IMR-90 (cell line): ENCODE results near the gene EHHADH. TPM values are rescaled to one million over a fixed set of nuclear protein-coding genes. Genes with fewer than 3 reads are reported as not detected.

ENCODE experiments used
- ATAC-seq: fragments of 200-7000 bp; cut with Tn5 transposase; 2 replicates; pipeline ENCODE4 v1.9.1; 2020; ENCODE audit warnings: low read depth, mild to moderate bottlenecking, moderate library complexity
- BruUV-seq: library from RNA; stranded (reverse); fragments of 400-500 nt; replicated peaks from 2 replicates; lab custom pipeline; 2021; lab: Mats Ljungman, UMichigan
- CTCF ChIA-PET: fragments of 300-600 bp; formaldehyde crosslinking; extraction: SDS; loops from one replicate; lab custom pipeline; 2021; ENCODE audit warnings: antibody characterized with exemption; lab: Yijun Ruan, JAX
- POLR2A ChIA-PET: fragments of 300-600 bp; sonication (Branson Sonifier 250); formaldehyde crosslinking; loops from one replicate; lab custom pipeline; 2022; ENCODE audit warnings: antibody characterized with exemption; ENCODE audit not compliant: unreplicated experiment; lab: Charles Lee
- DNase-seq: peaks from one replicate; pipeline ENCODE4 v3.0.0; 2013
- H2AFZ ChIP-seq: replicated peaks from 2 replicates; pipeline ENCODE3; 2013; ENCODE audit warnings: low read length, mild to moderate bottlenecking; ENCODE audit not compliant: poor library complexity
- H2AK5ac ChIP-seq: 2 replicates; pipeline ENCODE4 v1.6.1; 2013; ENCODE audit warnings: low read depth, low read length, inconsistent platforms
- H2AK9ac ChIP-seq: replicated peaks from 2 replicates; pipeline ENCODE3; 2013; ENCODE audit warnings: mild to moderate bottlenecking, low read depth, low read length, moderate library complexity; ENCODE audit not compliant: poor library complexity
- H2BK120ac ChIP-seq: 2 replicates; pipeline ENCODE4 v1.6.1; 2013; ENCODE audit warnings: low read depth, low read length, inconsistent platforms
- H2BK15ac ChIP-seq: 3 replicates; pipeline ENCODE4 v1.6.1; 2013; ENCODE audit warnings: low read depth, low read length, inconsistent platforms
- H2BK20ac ChIP-seq: 2 replicates; pipeline ENCODE4 v1.6.1; 2013; ENCODE audit warnings: low read depth, mild to moderate bottlenecking, inconsistent platforms, low read length, moderate library complexity
- H2BK5ac ChIP-seq: 2 replicates; pipeline ENCODE4 v1.6.1; 2013; ENCODE audit warnings: mild to moderate bottlenecking, low read depth, low read length, inconsistent platforms; ENCODE audit not compliant: poor library complexity, severe bottlenecking
- H3K14ac ChIP-seq: replicated peaks from 2 replicates; pipeline ENCODE4 v1.6.1; 2013; ENCODE audit warnings: low read depth, low read length, inconsistent platforms
- H3K18ac ChIP-seq: 2 replicates; pipeline ENCODE4 v1.6.1; 2013; ENCODE audit warnings: low read depth, low read length, control low read depth
- H3K23ac ChIP-seq: 2 replicates; pipeline ENCODE4 v1.6.1; 2013; ENCODE audit warnings: low read depth, low read length, inconsistent platforms
- H3K27ac ChIP-seq: 2 replicates; pipeline ENCODE4 v1.5.1; 2013; ENCODE audit warnings: mild to moderate bottlenecking, control low read depth, low read length; ENCODE audit not compliant: insufficient read depth
- H3K27me3 ChIP-seq: 2 replicates; pipeline ENCODE4 v1.6.1; 2013; ENCODE audit warnings: low read length; ENCODE audit not compliant: control insufficient read depth, insufficient read depth
- H3K36me3 ChIP-seq: 2 replicates; pipeline ENCODE4 v1.6.1; 2013; ENCODE audit warnings: low read length, mixed read lengths; ENCODE audit not compliant: control insufficient read depth, insufficient read depth
- H3K4ac ChIP-seq: 2 replicates; pipeline ENCODE4 v1.6.1; 2013; ENCODE audit warnings: low read depth, low read length, inconsistent platforms
- H3K4me1 ChIP-seq: 2 replicates; pipeline ENCODE4 v1.6.1; 2013; ENCODE audit warnings: low read length, mixed read lengths; ENCODE audit not compliant: control insufficient read depth, insufficient read depth
- H3K4me2 ChIP-seq: 2 replicates; pipeline ENCODE4 v1.6.1; 2013; ENCODE audit warnings: low read depth, mild to moderate bottlenecking, control low read depth, low read length, moderate library complexity
- H3K4me3 ChIP-seq: 2 replicates; pipeline ENCODE4 v1.5.1; 2013; ENCODE audit warnings: low read depth, mild to moderate bottlenecking, control low read depth, low read length, moderate library complexity; ENCODE audit not compliant: insufficient read depth
- H3K56ac ChIP-seq: 2 replicates; pipeline ENCODE4 v1.6.1; 2013; ENCODE audit warnings: low read length, inconsistent platforms; ENCODE audit not compliant: insufficient read depth; ENCODE audit errors: extremely low read depth
- H3K79me1 ChIP-seq, 2 experiments: 2 replicates each; pipeline ENCODE4 v1.6.1; 2013; ENCODE audit warnings: low read length in 2 of 2, inconsistent platforms in 1 of 2, low read depth in 1 of 2
- H3K9ac ChIP-seq: 2 replicates; pipeline ENCODE4 v1.6.1; 2013; ENCODE audit warnings: low read depth, low read length, control low read depth
- H3K9me1 ChIP-seq: 2 replicates; pipeline ENCODE4 v1.6.1; 2013; ENCODE audit warnings: low read length, inconsistent platforms; ENCODE audit not compliant: insufficient read depth
- H3K9me3 ChIP-seq: 2 replicates; pipeline ENCODE4 v1.6.1; 2013; ENCODE audit warnings: low read length; ENCODE audit not compliant: control insufficient read depth, insufficient read depth
- H4K20me1 ChIP-seq: 2 replicates; pipeline ENCODE4 v1.6.1; 2013; ENCODE audit warnings: low read length, inconsistent platforms; ENCODE audit not compliant: insufficient read depth
- H4K5ac ChIP-seq: 2 replicates; pipeline ENCODE4 v1.6.1; 2013; ENCODE audit warnings: mild to moderate bottlenecking, low read depth, low read length, control low read depth
- H4K8ac ChIP-seq, 2 experiments: 2 replicates each; pipeline ENCODE4 v1.6.1; 2013; ENCODE audit warnings: low read depth in 2 of 2, low read length in 2 of 2, control low read depth in 1 of 2, inconsistent platforms in 1 of 2
- H4K91ac ChIP-seq: 2 replicates; pipeline ENCODE4 v1.6.1; 2013; ENCODE audit warnings: low read depth, low read length, inconsistent platforms; ENCODE audit not compliant: insufficient read depth
- BHLHE40 ChIP-seq: fragments of 150-350 bp; IDR thresholded peaks from 2 replicates; pipeline ENCODE4 v1.6.1; 2016; ENCODE audit warnings: mild to moderate bottlenecking, low read depth, low read length
- CEBPB ChIP-seq: IDR thresholded peaks from 2 replicates; pipeline ENCODE4 v1.6.1; 2012; ENCODE audit warnings: low read depth, low read length, improper control_type of control experiment
- CHD1 ChIP-seq: IDR thresholded peaks from 2 replicates; pipeline ENCODE4 v1.6.1; 2012; ENCODE audit warnings: low read depth, low read length, improper control_type of control experiment
- FOS ChIP-seq: fragments of 150-350 bp; IDR thresholded peaks from 2 replicates; pipeline ENCODE4 v1.6.1; 2016; ENCODE audit warnings: low read depth, low read length
- MAZ ChIP-seq: IDR thresholded peaks from 2 replicates; pipeline ENCODE4 v1.6.1; 2012; ENCODE audit warnings: low read depth, mild to moderate bottlenecking, low read length, improper control_type of control experiment, moderate library complexity, borderline replicate concordance
- NFE2L2 ChIP-seq: fragments of 150-350 bp; IDR thresholded peaks from 2 replicates; pipeline ENCODE4 v1.6.1; 2016; ENCODE audit warnings: low read depth, mild to moderate bottlenecking, low read length
- POLR2A ChIP-seq: IDR thresholded peaks from 2 replicates; pipeline ENCODE4 v1.6.1; 2012; ENCODE audit warnings: mild to moderate bottlenecking, low read depth, low read length
- RAD21 ChIP-seq: IDR thresholded peaks from 2 replicates; pipeline ENCODE4 v1.6.1; 2012; ENCODE audit warnings: low read length, improper control_type of control experiment
- RCOR1 ChIP-seq: IDR thresholded peaks from 2 replicates; pipeline ENCODE4 v1.6.1; 2012; ENCODE audit warnings: mild to moderate bottlenecking, low read length, improper control_type of control experiment; ENCODE audit not compliant: insufficient replicate concordance
- RFX5 ChIP-seq: IDR thresholded peaks from 2 replicates; pipeline ENCODE4 v1.8.0; 2012; ENCODE audit warnings: low read depth, mild to moderate bottlenecking, low read length, moderate library complexity
- SMC3 ChIP-seq: fragments of 150-350 bp; IDR thresholded peaks from 2 replicates; pipeline ENCODE4 v1.6.1; 2016; ENCODE audit warnings: low read depth, mild to moderate bottlenecking, antibody characterized with exemption, low read length, moderate library complexity
- WGBS, 2 experiments: methylation state at CpG; one replicate each; pipeline versions ENCODE4 v1.1.5 to v1.1.7; 2013; ENCODE audit warnings: missing lambda C conversion rate in 2 of 2; ENCODE audit not compliant: insufficient read length in 1 of 2; ENCODE audit errors: extremely low coverage in 2 of 2; 5-methylcytosine and 5-hydroxymethylcytosine counted together
- dilution Hi-C: fragments of 300-500 bp; cut with HindIII; formaldehyde crosslinking; loops from one replicate; pipeline ENCODE4 v1.14.3; 2018; ENCODE audit warnings: low sequenced_read_pairs; ENCODE audit not compliant: unreplicated experiment
- in situ Hi-C: fragments of 300-500 bp; cut with MboI; formaldehyde crosslinking; loops from 3 replicates; pipeline ENCODE4 v1.14.3; 2019; ENCODE audit warnings: low sequenced_read_pairs, inconsistent platforms, mixed read lengths
- intact Hi-C: fragments of 100-400 bp; cut with micrococcal nuclease; formaldehyde crosslinking; loops from 2 replicates; pipeline ENCODE4 v1.10.0; 2022
- polyA plus RNA-seq, 3 experiments: library from polyadenylated mRNA; depleted of rRNA; stranded (reverse); fragments of >200 nt; gene quantifications; 2 replicates each; pipeline ENCODE4 v1.2.3, GENCODE V29; 2012; ENCODE audit warnings: low replicate concordance in 1 of 3
- total RNA-seq: library from RNA; depleted of rRNA; stranded (reverse); fragments of >200 nt; gene quantifications from 2 replicates; pipeline ENCODE4 v1.2.3, GENCODE V29; 2012
- TF ChIP-seq, protein P1 (sequence below): fragments of 150-350 bp; IDR thresholded peaks from 2 replicates; pipeline ENCODE4 v1.6.1; 2016; ENCODE audit warnings: low read depth, mild to moderate bottlenecking, low read length, moderate library complexity, borderline replicate concordance
- TF ChIP-seq, protein P2 (sequence below): fragments of 150-350 bp; IDR thresholded peaks from 2 replicates; pipeline ENCODE4 v1.6.1; 2017; ENCODE audit warnings: mild to moderate bottlenecking, antibody characterized with exemption, low read length, low read depth
- TF ChIP-seq, protein P3 (sequence below): conservative IDR thresholded peaks from 2 replicates; pipeline ENCODE4 v1.5.1; 2012; ENCODE audit warnings: mild to moderate bottlenecking, low read depth, low read length, improper control_type of control experiment

Gene EHHADH
- total and polyA plus RNA-seq, 2 of the 4 experiments (the other 2 are of a cell fraction): 2.0 to 4.7 TPM

- POLR2A ChIA-PET: interaction anchor here (0.5 kb wide), 1 partner anchor 125 kb away, joined by 3 read pairs; no protein-coding TSS in a partner anchor
- Histone ChIP-seq H2BK15ac (no peak overlapping the region), H2BK120ac (no peak overlapping the region), H3K79me1 (no peaks in the 10 kb centered on the region), H3K36me3 (0 out of 2 replicates have a peak, but pooled peaks cover 2% of the 10 kb centered on the region), H3K4me1 (no peaks in the 10 kb centered on the region), H3K9me1 (no peaks in the 10 kb centered on the region), H4K5ac (no peak overlapping the region), H2AFZ (no peak overlapping the region), H3K4me2 (no peak overlapping the region), H3K9ac (no peak overlapping the region), H3K4me3 (no peak overlapping the region), H4K8ac (no peak overlapping the region), H3K27me3 (peaks cover 2% of the 10 kb centered on the region), H4K20me1 (no peaks in the 10 kb centered on the region), H3K27ac (no peak overlapping the region), H4K91ac (no peak overlapping the region), H3K18ac (no peak overlapping the region), H2BK5ac (no peak overlapping the region), H3K23ac (no peak overlapping the region), H3K4ac (no peak overlapping the region), H2AK9ac (no peak overlapping the region), H2BK20ac (no peak overlapping the region), H2AK5ac (no peak overlapping the region), H3K56ac (no peak overlapping the region), H3K9me3 (no peaks in the 10 kb centered on the region), H3K14ac (no peak overlapping the region)
- ATAC-seq (no peak), DNase-seq (no peak)
- intact Hi-C loops: no loop called here
- no TSS peak for BruUV-seq
- WGBS, 2 experiments: no CpG with 5 or more reads among the region's 2 CpGs
- dilution Hi-C loops: no loop called here
- TF ChIP-seq CHD1: no peak
- TF ChIP-seq RAD21: no peak
- TF ChIP-seq, protein P1, sequence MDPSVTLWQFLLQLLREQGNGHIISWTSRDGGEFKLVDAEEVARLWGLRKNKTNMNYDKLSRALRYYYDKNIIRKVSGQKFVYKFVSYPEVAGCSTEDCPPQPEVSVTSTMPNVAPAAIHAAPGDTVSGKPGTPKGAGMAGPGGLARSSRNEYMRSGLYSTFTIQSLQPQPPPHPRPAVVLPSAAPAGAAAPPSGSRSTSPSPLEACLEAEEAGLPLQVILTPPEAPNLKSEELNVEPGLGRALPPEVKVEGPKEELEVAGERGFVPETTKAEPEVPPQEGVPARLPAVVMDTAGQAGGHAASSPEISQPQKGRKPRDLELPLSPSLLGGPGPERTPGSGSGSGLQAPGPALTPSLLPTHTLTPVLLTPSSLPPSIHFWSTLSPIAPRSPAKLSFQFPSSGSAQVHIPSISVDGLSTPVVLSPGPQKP: no peak
- no peak for TF ChIP-seq POLR2A
- no peak for TF ChIP-seq CEBPB
- no peak for TF ChIP-seq RCOR1
- TF ChIP-seq, protein P2, sequence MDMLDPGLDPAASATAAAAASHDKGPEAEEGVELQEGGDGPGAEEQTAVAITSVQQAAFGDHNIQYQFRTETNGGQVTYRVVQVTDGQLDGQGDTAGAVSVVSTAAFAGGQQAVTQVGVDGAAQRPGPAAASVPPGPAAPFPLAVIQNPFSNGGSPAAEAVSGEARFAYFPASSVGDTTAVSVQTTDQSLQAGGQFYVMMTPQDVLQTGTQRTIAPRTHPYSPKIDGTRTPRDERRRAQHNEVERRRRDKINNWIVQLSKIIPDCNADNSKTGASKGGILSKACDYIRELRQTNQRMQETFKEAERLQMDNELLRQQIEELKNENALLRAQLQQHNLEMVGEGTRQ: no peak
- no peak for TF ChIP-seq SMC3
- TF ChIP-seq MAZ: no peak
- TF ChIP-seq, protein P3, sequence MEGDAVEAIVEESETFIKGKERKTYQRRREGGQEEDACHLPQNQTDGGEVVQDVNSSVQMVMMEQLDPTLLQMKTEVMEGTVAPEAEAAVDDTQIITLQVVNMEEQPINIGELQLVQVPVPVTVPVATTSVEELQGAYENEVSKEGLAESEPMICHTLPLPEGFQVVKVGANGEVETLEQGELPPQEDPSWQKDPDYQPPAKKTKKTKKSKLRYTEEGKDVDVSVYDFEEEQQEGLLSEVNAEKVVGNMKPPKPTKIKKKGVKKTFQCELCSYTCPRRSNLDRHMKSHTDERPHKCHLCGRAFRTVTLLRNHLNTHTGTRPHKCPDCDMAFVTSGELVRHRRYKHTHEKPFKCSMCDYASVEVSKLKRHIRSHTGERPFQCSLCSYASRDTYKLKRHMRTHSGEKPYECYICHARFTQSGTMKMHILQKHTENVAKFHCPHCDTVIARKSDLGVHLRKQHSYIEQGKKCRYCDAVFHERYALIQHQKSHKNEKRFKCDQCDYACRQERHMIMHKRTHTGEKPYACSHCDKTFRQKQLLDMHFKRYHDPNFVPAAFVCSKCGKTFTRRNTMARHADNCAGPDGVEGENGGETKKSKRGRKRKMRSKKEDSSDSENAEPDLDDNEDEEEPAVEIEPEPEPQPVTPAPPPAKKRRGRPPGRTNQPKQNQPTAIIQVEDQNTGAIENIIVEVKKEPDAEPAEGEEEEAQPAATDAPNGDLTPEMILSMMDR: no peak
- no peak for TF ChIP-seq NFE2L2
- TF ChIP-seq RFX5: no peak
- no peak for TF ChIP-seq FOS
- TF ChIP-seq BHLHE40: no peak
- CTCF ChIA-PET: no interaction called here
- in situ Hi-C loops: loop anchor here (25.0 kb wide), 1 partner anchor 300 kb away; no protein-coding TSS in a partner anchor
These were observed 66.5 kb downstream of the EHHADH start for GRCh38 chr3:185187391-185187790.
